Hepatocyte (in vitro differentiated cells): ENCODE results near the gene STK11IP. TPM values are rescaled to one million over a fixed set of nuclear protein-coding genes. Genes with fewer than 3 reads are reported as not detected.
"Not testable (repeated sequence)": the region's sequence is repeated elsewhere in the genome, so short reads cannot be mapped to it uniquely, and the experiment has no call there.

Experiments used
- DNase-seq: peaks from one replicate; pipeline ENCODE4 v3.0.0-alpha.2; 2016; ENCODE audit warnings: low spot score
- H2AFZ ChIP-seq: fragments of 200-600 bp; sonication (generic); 2 replicates; pipeline ENCODE4 v1.6.0; 2016; ENCODE audit warnings: antibody characterized with exemption, mild to moderate bottlenecking
- H3K27ac ChIP-seq: fragments of 200-600 bp; sonication (generic); 2 replicates; pipeline ENCODE4 v1.5.1; 2016; ENCODE audit warnings: mild to moderate bottlenecking
- H3K27me3 ChIP-seq: fragments of 200-600 bp; sonication (generic); 2 replicates; pipeline ENCODE4 v1.6.1; 2016
- H3K36me3 ChIP-seq: fragments of 200-600 bp; sonication (generic); replicated peaks from 2 replicates; pipeline ENCODE4 v1.5.1; 2016; ENCODE audit warnings: low read depth; ENCODE audit not compliant: insufficient read depth
- H3K4me1 ChIP-seq: fragments of 200-600 bp; sonication (generic); 2 replicates; pipeline ENCODE4 v1.5.1; 2016; ENCODE audit warnings: mild to moderate bottlenecking, moderate library complexity; ENCODE audit not compliant: insufficient read depth
- H3K4me2 ChIP-seq: fragments of 200-600 bp; sonication (generic); 2 replicates; pipeline ENCODE4 v1.6.0; 2016
- H3K4me3 ChIP-seq: fragments of 200-600 bp; sonication (generic); 2 replicates; pipeline ENCODE4 v1.5.1; 2016; ENCODE audit warnings: mild to moderate bottlenecking
- H3K79me2 ChIP-seq: fragments of 200-600 bp; sonication (generic); 2 replicates; pipeline ENCODE4 v1.6.0; 2017; ENCODE audit warnings: mild to moderate bottlenecking
- H3K9me2 ChIP-seq: fragments of 200-600 bp; sonication (generic); replicated peaks from 2 replicates; pipeline ENCODE4 v1.6.0; 2017; ENCODE audit warnings: mild to moderate bottlenecking; ENCODE audit not compliant: insufficient read depth
- H3K9me3 ChIP-seq: fragments of 200-600 bp; sonication (generic); 2 replicates; pipeline ENCODE4 v1.5.1; 2016; ENCODE audit warnings: low read depth, mild to moderate bottlenecking
- H4K20me1 ChIP-seq: fragments of 200-600 bp; sonication (generic); 2 replicates; pipeline ENCODE4 v1.6.0; 2016; ENCODE audit warnings: mild to moderate bottlenecking; ENCODE audit not compliant: insufficient read depth, poor library complexity, severe bottlenecking
- EZH2 ChIP-seq: fragments of 200-600 bp; sonication (generic); IDR thresholded peaks from 2 replicates; pipeline ENCODE4 v1.6.1; 2016; ENCODE audit warnings: antibody characterized with exemption, mild to moderate bottlenecking, borderline replicate concordance
- EZH2phosphoT487 ChIP-seq: fragments of 200-600 bp; sonication (generic); IDR thresholded peaks from one replicate; pipeline ENCODE4 v1.6.1; 2018; ENCODE audit warnings: antibody characterized with exemption, mild to moderate bottlenecking, low read depth, moderate library complexity; ENCODE audit not compliant: unreplicated experiment, severe bottlenecking
- WGBS: methylation state at CpG from one replicate; pipeline ENCODE4 v1.1.6; 2016; ENCODE audit warnings: low lambda C conversion rate; ENCODE audit errors: missing lambda C conversion rate; 5-methylcytosine and 5-hydroxymethylcytosine counted together
- polyA plus RNA-seq: library from polyadenylated mRNA; unstranded; fragments of >200 nt; fragmentation: Nextera tagmentation; extraction: Ambion mirVana; gene quantifications from 2 replicates; pipeline ENCODE4 v1.2.1, GENCODE V29; 2016
- total RNA-seq: library from RNA; depleted of rRNA; stranded (reverse); fragments of >200 nt; gene quantifications from 2 replicates; pipeline ENCODE4 v1.2.3, GENCODE V29; 2014
- TF ChIP-seq, protein P1 (sequence below): fragments of 200-600 bp; sonication (generic); IDR thresholded peaks from 2 replicates; pipeline ENCODE4 v1.5.1; 2016; ENCODE audit warnings: antibody characterized with exemption, mild to moderate bottlenecking; ENCODE audit not compliant: poor library complexity

STK11IP gene
- total and polyA plus RNA-seq, 2 experiments from 2014 or later = 16.7 to 17.6 TPM

DNA sequence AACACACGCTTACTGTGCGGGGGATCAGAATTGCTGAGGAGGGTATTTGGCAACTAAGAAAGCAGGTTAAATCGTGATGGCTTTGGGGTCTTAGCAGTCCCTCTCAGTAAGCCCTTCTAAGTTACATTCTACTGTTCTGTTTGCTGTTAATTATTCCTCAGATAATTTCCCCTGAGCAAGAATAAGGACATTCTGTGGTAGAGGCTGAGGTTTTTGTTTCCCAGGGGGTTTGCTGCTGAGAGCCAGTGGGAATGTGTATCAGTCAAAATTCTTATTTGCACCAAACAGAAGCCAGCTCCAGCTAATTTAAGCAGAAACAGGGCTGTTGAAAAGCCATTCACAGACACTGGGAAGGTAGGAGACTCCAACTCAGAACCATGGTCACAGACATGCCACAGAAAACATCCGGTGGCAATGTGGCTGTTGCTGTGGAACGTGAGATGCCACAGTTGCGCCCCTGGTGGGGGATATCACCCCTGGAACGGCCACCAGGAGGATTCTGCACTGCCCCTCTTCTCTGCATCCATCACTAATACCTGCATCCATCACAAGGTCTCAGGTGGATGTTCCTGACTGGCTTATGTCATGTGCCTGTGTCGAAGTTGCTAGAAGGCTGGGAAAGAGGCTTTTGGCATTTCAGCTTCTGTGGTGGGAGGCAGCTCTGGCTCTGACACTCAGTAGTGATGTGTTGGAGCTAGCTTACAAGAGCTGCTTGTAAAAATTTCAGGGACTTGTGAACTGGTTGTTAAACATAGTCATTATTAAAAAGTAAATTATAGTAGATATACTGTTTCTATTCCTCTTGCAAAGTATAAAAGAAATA is 53.0 kb downstream of the STK11IP start:
- no peaks in the 10 kb centered on the region for H3K9me2 ChIP-seq
- WGBS = 68% methylated on average over 8 of the region's 8 CpGs

DNA sequence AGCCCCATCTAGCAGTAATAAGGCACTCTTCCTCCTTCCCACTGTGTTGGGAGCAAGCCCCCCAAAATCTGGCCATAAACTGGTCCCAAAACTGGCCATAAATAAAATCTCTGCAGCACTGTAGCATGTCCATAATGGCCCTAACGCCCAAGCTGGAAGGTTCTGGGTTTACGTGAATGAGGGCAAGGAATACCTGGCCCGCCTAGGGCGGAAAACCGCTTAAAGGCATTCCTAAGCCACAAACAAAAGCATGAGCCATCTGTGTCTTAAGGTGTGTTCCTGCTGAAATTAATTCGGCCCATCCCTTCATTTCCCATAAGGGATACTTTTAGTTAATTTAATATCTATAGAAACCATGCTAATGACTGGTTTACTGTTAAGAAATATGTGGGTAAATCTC is 54.0 kb downstream of the STK11IP start:
- not testable (repeated sequence) for H3K4me1 ChIP-seq, H3K9me3 ChIP-seq, H4K20me1 ChIP-seq, H3K27me3 ChIP-seq, DNase-seq, H3K4me3 ChIP-seq, H3K4me2 ChIP-seq, H3K79me2 ChIP-seq, H2AFZ ChIP-seq, H3K9me2 ChIP-seq, H3K27ac ChIP-seq, H3K36me3 ChIP-seq
- whole genome bisulfite sequencing = 81% methylated on average over 6 of the region's 6 CpGs

More for the DNA sequence above, 53.0 kb downstream of the STK11IP start:
- Histone ChIP-seq H3K4me3 (no peak overlapping the region), H3K4me1 (no peaks in the 10 kb centered on the region), H3K27me3 (peaks cover 5% of the 10 kb centered on the region), H3K36me3 (no peaks in the 10 kb centered on the region), H4K20me1 (no peaks in the 10 kb centered on the region), H3K9me3 (no peaks in the 10 kb centered on the region), H3K27ac (no peak overlapping the region), H2AFZ (no peak overlapping the region), H3K79me2 (no peaks in the 10 kb centered on the region), H3K4me2 (no peak overlapping the region)
- TF ChIP-seq EZH2 = no peak
- no peak for DNase-seq

DNA sequence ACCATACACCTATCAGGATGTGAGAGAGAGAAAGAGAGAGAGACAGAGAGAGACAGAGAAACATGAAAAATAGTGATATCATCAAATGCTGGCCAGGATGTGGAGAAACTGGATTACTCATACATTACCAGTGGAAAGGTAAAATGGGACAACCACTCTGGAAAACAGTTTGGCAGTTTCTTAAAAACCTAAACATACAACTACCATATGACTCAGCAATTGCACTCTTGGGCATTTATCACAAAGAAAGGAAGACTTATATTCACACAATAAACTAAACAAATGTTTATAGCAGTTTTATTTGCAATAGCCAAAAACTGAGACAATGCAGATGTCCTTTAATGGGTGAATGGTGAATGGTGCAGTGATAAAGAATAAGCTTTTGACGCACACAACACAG is 58.9 kb downstream of the STK11IP start:
- no peak overlapping the region for H2AFZ ChIP-seq
- no peaks in the 10 kb centered on the region for H3K9me2 ChIP-seq
- H3K4me2 ChIP-seq = no peak overlapping the region
- no peak overlapping the region for H3K27ac ChIP-seq
- no peaks in the 10 kb centered on the region for H3K9me3 ChIP-seq
- no peaks in the 10 kb centered on the region for H3K4me1 ChIP-seq
- H3K36me3 ChIP-seq = no peaks in the 10 kb centered on the region
- no peaks in the 10 kb centered on the region for H4K20me1 ChIP-seq
- H3K79me2 ChIP-seq = no peaks in the 10 kb centered on the region
- 82% methylated on average over 1 of the region's 1 CpG for WGBS
- no peaks in the 10 kb centered on the region for H3K27me3 ChIP-seq
- H3K4me3 ChIP-seq = no peak overlapping the region
- TF ChIP-seq, protein P1, sequence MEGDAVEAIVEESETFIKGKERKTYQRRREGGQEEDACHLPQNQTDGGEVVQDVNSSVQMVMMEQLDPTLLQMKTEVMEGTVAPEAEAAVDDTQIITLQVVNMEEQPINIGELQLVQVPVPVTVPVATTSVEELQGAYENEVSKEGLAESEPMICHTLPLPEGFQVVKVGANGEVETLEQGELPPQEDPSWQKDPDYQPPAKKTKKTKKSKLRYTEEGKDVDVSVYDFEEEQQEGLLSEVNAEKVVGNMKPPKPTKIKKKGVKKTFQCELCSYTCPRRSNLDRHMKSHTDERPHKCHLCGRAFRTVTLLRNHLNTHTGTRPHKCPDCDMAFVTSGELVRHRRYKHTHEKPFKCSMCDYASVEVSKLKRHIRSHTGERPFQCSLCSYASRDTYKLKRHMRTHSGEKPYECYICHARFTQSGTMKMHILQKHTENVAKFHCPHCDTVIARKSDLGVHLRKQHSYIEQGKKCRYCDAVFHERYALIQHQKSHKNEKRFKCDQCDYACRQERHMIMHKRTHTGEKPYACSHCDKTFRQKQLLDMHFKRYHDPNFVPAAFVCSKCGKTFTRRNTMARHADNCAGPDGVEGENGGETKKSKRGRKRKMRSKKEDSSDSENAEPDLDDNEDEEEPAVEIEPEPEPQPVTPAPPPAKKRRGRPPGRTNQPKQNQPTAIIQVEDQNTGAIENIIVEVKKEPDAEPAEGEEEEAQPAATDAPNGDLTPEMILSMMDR = no peak
- no peak for TF ChIP-seq EZH2
- no peak for TF ChIP-seq EZH2phosphoT487
- DNase-seq = no peak

DNA sequence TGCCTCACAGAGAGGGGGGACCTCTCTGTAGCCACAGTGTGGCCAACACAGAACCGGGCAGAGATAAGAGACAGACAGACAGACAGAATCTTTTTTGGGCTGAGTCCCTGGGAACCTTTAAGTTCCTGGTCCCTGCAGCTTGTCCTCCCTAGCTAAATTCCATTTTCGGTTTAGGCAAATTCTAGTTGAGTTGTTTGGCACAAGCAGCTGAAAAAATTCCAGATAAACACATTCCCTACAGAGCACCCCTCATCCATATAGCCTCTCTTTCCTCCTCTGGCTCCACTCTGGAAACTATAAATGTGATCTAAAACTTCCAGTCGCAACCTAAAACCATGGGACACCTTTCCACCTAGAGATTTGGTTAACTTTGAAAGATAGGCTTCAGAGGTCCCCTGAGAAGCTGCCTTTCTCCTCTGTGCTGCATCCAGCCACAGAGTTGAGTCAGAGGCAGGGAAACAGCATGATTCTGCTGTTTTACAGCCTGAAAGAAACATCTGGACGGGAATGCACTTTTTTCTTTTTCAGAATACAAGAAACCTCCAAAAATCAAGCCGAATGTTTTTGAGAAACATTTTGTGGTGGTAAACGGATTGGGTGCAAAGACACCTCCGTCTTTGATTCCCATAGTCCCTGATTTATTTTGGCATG is 60.7 kb downstream of the STK11IP start:
- no peak overlapping the region for H3K4me3 ChIP-seq
- H3K4me2 ChIP-seq = no peak overlapping the region
- no peaks in the 10 kb centered on the region for H3K79me2 ChIP-seq
- no peak for DNase-seq
- no peaks in the 10 kb centered on the region for H3K9me3 ChIP-seq
- no peak overlapping the region for H2AFZ ChIP-seq
- no peak overlapping the region for H3K27ac ChIP-seq
- no peaks in the 10 kb centered on the region for H3K36me3 ChIP-seq
- H3K27me3 ChIP-seq = no peaks in the 10 kb centered on the region
- WGBS = 77% methylated on average over 7 of the region's 7 CpGs
- H3K9me2 ChIP-seq = no peaks in the 10 kb centered on the region
- TF ChIP-seq EZH2phosphoT487 (no peak), EZH2 (no peak)
- TF ChIP-seq, protein P1 = no peak
- peaks cover 9% of the 10 kb centered on the region for H3K4me1 ChIP-seq
- H4K20me1 ChIP-seq = no peaks in the 10 kb centered on the region
